ENCODE data around the gene C7.

Gene C7

DNA sequence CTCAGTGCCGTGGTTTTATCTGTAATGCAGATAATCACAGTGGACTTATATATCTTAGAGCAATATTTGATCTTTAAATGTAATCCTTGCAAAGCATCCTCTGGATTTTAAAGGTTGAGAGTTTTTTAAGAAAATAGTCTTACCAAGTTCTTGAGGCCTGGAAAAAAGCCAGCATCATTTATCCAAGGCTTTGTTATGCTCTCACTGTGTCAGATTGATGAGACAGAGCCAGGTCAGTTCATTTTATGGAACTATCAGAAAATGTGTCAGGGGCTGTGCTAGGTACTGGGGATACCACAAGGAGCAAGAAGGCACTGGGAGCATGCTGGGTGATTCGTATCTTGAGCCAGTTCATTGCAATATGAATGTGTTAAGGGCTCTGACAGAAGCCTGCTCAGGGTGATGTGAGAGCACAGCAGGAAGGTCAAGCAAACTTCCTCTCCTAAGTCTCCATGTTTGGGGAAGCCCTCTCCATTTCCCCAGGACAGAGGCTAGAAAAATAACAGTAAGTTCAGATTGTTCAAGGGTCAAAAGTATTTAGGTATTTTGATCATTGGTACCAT lies 19.7 kb downstream of the C7 start:
- no peak for DNase-seq

DNA sequence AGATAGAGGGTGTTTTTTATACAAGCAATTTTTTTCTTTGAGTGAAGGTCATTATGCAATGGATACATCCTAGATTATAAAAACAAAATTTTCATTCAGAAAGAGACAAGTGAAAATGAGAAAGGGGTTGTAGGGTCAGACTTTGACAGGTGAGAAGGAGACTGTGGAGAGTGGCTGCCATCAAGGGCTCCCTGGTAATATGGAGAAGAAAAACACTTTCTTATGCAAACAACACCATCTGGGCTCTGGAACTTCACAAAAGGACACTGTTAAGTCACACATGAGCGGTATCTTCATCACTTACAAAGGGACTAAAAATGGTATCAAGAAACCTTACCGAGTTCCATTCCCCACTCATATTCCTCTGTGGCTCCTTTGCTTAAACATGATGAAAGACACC lies 23.5 kb downstream of the C7 start:
- no peak for DNase-seq

DNA sequence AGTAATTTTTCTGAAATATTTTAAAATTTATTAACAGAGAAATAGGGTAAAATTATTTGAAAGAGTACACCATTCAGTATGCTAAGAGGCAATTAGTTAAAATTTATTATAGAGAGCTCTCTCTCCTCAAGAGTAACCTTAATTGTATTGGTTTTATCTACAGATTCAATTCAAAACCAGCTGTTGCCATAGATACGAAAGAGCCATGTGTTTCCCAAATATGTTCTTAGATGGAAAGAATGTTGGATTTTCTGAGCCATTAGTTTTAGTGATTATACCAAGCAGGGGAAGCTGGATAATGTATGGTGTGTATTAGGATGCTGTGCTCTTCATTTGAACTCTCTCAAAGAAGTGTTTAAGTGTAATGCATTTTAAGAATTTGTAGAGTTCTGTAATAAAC lies 27.8 kb downstream of the C7 start:
- DNase-seq, result no peak

DNA sequence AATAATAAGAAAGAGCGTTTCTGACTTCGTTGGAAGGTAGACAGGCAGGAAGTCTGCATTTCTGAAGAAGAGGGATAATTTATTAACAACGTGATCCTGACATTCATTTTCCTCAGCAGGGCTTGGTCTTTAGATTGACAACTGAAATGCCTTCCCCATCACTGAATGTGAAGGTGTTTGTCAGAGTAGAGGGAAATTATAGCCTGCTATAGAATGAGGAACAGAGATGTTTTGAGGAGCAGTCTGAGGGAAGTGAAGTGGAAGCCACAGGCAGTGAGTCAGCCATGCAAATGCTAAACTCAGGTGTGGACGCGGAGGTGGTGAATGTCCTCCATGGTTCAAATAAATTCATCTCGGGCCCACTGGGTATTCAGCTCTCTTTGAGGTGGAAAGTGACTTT lies 30.5 kb downstream of the C7 start:
- no peak for DNase-seq

DNA sequence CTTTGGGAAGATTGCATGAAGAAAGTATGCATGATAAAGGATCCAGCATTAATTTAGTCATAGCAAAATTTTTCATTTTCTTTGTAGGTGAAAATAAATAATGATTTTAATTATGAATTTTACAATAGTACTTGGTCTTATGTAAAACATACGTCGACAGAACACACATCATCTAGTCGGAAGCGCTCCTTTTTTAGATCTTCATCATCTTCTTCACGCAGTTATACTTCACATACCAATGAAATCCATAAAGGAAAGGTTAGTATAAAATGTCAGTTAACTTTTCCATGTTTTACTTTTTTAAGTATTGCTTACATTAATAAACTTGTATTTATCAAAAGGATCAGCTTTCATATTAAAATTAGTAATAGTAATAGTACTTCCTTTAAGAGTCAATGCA lies 35.8 kb downstream of the C7 start:
- no peak for DNase-seq

DNA sequence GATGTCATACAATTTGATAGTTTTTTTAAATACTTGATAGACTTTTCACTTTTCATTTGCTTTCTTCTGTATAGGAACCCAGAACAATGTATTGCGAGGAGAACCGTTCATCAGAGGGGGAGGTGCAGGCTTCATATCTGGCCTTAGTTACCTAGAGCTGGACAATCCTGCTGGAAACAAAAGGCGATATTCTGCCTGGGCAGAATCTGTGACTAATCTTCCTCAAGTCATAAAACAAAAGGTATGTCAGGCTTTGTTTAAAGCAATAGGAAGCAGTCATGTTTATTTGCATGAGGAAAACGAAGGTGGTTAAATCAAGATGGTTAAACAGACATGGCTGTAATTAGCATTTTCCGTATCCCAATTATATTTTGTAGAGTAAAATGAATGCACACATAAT lies 46.0 kb downstream of the C7 start:
- DNase-seq, result no peak

DNA sequence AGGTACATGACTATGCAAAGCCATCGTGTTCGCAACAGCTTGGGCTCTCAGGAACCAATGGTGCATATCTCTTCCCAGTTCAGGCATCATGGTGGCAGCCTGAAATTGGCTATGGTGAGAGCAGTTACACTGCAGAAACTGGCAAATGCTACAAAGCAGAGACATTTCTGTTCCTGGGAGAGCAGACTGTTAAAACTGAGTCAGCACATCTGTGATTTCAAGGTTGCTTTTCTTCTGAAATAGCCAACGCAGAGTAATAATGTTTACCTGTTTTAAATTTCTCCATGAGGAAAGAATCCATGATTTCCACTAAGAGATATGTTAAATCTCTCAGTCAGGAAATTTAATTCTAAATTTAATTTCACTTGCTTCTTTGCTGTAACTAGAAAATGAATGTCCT lies 47.8 kb downstream of the C7 start:
- no peak for DNase-seq

DNA sequence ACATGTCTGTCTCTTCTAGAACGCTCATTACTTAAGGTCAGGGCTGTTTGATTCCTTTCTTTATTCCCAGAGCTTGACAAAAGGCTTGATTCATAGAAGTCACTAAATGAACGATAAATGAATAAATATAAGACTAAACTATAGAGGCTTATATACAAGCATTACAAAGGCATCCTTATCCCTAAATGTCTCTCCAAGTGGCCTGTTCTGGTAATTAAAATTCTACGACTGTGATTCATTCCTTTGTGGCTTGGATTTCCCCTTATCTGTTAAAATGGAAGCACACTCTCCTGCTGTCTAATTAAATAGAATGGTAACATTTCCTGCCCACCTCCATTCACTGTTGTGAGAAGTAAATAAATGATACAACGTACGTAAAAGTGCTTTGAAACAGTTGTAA lies 49.5 kb downstream of the C7 start:
- DNase-seq, result no peak

DNA sequence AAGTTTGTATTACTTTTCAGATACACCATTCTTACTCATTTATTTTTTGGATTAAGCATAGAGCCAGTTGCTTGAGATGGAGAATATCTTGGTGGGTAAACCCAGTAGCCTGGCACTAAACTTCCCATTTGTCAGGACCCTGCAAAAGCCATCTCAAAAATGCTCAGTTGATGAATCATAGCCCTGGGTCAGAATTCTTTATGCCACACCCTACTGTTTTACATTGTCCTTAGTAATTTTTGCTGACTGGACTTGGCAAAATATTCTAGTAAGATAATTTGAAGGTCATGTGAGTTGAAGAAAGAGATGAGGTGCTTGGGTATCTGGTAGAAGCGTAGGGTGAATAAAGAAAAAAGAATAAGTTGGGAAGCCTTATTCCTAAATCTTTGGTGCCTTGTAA lies 50.7 kb downstream of the C7 start:
- DNase-seq, result no peak

DNA sequence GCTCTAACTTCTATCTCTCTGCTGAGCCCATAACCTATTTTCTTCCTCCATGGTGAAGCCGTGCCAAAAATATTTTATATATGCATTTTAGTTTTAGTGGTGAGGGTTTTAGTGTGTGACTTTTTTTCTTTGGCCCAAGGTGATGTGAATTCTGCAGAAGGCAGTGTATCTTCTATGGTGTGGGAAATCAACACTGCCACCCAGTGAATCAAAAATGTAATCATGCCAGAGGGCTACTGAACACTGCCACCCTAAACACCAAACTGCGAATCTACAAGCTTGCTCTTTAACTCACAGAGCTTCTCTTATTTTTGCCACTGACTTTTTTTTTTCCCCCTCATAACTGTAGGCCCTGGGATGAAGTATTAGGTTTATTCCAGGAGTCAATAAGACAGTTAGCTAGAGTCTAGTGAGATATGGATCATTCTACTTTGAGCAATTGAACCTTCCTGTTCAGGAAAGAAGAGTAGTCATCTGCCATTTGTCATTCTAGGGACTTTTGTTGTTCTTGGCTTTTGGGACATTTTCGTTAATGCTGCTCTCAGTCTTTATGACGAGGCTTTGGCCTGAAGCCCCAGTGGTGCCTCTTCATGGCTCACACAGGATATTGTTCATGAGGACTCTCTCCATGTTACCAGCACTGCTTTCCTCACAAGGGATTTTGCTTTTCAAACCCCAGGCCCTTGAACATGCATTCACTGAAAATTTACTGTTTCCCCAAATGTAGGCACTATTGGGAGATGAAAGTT lies 53.1 kb downstream of the C7 start:
- no peak for DNase-seq

DNA sequence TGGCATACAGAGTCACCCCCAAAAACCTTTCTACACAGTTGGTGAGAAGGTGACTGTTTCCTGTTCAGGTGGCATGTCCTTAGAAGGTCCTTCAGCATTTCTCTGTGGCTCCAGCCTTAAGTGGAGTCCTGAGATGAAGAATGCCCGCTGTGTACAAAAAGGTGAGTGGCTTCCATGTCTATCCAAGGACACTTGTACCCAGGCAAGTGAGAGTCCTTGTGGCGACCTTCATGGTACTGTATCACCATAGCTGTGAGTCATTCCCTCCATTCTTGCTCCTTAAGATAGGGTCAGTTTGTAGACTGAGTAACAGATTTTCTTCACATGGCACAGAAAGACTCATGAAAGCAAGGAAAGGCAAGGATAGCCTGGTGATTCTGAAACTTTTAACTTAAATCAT lies 63.1 kb downstream of the C7 start:
- no peak for DNase-seq

DNA sequence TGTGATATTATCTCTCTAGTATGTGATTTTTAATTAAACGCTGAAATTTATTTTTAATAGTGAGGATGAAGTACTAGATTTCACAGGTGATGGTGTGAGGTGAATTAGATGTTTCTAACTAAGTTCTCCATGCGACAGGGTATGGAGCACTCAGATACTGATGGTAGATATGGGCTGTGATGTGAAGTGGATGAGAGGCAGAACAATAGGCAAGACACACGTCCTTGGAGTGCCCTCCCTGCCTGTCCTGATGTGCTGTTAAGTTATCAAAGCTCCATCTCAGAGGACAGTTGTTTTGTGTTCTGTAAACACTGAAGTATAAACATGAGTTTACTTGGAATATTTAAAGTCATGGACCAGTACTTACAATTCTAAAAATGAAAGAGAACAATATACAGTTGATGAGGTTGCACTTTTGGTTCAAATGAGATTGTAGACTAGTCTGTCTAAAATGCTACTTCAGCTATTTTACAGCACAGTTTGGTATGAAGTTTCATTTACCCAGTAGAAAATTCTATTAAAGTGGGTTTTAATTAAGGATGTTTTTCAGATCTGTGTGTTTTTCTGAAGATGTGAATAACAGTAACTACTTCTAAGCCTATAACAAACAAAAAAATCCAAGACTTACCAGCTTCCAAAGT lies 64.2 kb downstream of the C7 start:
- DNase-seq, result no peak

DNA sequence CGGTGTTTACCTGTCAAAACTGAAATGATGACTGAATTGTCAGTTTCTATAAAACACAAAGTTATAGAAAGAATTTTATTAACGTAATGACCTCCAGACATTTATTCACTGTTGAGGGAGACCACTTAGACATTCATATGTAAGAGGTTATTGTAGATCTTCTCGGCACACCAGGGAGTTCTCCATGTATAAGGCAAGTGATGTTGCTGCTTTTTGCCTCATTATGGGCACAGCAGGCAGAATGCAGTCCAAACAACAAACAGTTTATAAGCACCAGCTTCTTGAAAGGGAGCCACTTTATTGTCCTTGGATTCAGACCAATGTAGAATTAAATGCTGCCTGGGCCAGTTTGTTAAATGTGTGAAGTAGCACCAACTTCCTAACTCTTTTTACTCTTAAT lies 66.7 kb downstream of the C7 start:
- no peak for DNase-seq

DNA sequence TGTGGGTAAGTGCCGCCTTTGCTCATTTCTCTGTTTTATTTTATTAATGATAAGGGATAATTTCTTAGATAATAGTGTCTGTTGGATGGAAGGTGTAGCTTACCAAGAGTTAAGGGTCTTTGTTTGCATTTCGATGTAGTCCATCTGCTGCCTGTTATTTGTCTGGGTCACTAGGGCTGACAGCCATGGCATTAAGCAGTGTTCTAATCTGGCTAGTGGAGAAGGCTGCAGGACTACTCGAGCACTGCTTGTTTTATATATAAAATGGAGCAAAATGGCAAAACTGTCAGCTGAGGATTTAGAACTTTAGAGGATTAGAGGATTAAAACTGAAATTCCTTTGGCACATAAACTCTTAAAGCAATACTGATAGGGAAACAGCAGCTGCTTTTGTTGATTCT lies 67.5 kb downstream of the C7 start:
- DNase-seq, result no peak

DNA sequence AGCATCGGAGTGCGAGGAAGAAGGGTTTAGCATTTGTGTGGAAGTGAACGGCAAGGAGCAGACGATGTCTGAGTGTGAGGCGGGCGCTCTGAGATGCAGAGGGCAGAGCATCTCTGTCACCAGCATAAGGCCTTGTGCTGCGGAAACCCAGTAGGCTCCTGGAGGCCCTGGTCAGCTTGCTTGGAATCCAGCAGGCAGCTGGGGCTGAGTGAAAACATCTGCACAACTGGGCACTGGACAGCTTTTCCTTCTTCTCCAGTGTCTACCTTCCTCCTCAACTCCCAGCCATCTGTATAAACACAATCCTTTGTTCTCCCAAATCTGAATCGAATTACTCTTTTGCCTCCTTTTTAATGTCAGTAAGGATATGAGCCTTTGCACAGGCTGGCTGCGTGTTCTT lies 72.1 kb downstream of the C7 start:
- DNase-seq, result no peak

DNA sequence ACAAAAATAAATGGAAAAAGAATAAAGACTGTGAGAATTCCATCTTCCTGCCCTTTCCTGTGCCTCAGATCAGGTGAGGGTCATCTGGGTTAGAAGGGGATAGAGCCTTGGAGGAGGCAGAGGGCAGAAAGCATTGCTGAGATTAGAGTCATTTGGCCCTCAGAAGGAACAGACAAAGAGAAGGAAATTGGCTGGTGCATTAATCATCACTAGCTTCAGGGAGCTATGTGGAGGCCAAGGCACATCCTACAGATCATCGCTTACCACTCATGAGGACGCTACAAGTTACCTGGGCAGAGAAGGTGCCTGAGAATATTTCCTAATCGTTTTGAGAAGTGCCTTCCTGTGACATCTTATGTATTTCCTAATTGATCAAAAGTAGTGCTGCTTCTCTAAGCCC lies 74.5 kb downstream of the C7 start:
- no peak for DNase-seq

DNA sequence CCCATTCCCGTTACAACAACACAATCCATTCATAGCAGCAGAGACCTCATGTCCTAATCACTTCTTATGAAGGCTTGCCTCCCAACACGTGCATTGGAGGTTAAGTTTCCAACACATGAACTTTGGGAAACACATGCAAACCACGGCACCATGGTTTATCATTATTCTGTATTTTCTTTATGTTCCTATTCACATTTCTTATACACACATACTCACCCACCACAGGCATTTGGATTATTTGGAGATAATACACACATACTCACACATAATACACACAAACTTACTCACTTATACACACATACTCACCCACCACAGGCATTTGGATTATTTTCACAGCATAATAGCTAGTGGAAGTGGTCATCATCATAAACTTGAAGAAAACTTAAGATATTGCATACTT lies 75.6 kb downstream of the C7 start:
- DNase-seq, result no peak

DNA sequence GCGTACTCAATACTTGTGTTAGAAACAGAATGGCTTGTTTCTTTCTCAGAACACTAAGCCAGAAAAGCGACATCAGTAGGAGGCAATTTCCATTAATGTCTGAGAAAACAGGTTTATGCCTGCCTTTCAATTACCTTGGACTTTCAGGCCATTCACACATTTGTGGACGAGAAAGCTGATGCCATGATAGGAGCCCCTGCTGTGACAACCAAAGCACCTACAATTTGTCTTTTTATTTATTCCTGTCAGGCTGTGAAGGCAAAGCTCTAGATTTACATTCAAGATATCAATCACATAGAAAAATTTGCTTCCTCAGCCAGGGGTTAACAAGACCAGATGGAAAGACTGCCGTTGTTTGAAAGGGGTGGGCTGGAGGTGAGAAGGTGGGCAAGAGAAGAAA lies 76.2 kb downstream of the C7 start:
- DNase-seq, result no peak

DNA sequence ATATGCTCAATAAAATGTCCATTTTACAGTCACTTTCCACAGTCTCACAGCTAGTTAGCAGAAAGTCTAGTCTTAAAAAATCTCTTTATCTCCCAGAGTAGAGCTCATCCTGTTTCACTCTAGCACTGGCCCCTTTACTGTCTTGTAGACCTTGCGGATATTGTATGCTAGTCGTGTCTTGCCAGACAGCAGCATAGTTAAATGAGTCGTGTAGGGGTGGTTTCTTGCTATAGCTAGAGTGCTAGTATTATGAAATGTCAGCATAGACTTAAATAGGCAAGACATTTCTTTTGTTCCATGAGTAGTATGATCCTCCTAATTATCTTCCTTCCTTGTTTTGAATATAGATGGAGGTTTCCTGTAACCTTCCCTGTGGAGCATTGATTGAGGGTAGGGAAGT lies 77.4 kb downstream of the C7 start:
- DNase-seq, result no peak

DNA sequence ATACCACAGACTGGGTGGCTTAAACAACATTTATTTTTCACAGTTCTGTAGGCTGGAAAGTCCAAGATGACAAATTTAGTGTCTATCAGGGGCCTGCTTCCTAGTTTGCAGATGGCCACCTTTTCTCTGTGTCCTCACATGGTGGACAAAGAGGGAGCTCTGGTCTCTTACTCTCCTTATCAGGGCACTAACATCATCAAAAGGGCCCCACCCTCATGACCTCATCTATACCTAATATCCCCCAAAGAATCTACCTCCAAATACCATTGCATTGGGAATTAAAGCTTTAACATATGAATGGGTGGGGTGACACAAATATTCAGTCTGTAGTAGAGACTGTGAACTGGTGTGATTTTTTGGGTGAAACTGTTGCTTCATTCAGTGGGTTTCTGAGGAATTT lies 78.1 kb downstream of the C7 start:
- no peak for DNase-seq

DNA sequence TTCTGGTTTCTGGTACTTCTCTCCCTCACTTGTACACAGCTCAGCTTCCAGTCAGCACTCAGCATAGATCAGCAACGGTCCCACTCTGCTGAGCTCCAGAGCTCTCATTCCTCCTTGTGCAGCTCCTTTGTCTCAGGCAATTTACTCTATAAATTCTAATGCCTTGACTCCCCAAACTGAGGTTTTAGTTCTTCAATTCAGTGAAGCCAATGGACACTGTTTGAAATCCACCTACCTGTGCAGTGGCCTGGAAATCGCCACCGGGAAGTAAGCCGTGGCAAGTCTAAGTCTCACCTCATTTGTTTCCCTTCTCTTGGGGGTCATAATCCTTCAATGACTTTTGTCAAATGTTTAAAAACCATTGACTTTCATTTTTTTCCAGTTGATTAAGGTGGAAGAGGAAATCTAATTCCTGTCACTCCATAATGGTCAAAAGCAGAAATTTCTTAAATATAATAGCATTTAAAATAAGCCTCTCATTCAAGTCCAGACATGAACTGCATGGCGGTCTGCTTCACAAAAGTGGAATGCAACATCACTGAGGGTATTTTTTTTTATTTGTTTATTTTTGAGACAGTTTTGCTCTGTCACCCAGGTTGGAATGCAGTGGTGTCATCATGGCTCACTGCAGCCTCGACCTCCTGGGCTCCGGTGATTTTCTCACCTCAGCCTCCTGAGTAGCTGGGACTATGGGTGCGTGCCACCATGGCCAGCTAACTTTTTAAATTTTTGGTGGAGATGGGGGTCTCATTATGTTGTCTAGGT lies 79.6 kb downstream of the C7 start:
- DNase-seq, result no peak

DNA sequence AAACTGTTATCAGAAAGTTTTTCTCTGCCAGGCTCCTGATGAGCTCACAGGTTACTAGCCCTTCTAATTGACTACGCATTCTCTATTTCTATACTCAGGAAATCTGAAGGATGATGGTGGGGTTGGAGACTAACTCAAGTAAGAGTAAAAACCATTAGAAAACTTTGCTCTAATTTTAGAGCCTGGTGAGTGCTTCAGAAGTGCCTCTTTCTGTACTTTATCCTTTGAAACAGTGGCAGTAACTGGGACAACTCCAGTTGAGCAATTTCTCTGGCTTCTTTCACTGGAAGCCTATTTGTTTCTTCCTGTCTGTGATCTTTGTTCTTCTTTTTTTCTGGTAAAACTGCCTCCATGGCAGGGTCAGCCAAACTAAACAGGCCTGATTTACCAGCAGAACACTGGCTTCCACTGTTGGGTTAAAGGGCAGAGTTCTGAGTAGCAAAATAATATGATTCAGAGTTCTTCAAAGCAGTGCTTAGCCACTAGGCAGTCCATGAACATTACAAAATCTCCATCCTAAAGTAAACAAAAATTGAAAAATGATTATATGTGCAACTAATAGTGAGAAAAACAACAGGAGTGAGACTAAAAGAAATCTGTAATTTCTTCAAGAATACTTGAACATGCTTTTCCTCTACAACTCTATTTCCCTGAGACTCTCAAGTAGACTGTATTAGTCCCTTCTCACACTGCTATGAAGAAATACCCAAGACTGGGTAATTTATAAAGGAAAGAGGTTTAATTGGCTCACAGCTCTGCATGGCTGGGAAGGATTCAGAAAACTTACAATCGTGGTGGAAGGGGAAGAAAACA lies 82.1 kb downstream of the C7 start:
- no peak for DNase-seq

DNA sequence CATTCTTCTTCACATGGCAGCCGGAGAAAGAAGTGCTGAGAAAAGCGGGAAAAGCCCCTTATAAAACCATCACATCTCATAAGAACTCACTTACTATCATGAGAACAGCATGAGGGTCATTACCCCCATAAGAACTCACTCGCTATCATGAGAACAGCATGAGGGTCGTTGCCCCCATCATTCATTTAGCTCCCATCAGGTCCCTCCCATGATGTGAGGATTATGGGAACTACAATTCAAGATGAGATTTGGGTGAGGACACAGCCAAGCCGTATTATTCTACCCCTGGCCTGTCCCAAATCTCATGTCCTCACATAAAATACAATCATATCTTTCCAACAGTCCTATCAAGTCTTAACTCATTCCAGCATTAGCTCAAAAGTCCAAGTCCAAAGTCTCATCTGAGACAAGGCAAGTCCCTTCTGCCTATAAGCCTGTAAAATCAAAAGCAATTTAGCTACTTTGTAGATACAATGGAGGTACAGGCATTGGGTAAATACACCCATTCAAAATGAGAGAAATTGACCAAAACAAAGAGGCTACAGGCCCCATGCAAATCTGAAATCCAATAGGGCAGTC lies 82.8 kb downstream of the C7 start:
- DNase-seq, result no peak
